ENCODE results near the gene HK1.
"Not testable (repeated sequence)": the region's sequence is repeated elsewhere in the genome, so short reads cannot be mapped to it uniquely, and the experiment has no call there.

The HK1 gene

GRCh38 chr10:69331161-69331560 is 52.9 kb downstream of the HK1 start:
- no peak for DNase-seq

DNA sequence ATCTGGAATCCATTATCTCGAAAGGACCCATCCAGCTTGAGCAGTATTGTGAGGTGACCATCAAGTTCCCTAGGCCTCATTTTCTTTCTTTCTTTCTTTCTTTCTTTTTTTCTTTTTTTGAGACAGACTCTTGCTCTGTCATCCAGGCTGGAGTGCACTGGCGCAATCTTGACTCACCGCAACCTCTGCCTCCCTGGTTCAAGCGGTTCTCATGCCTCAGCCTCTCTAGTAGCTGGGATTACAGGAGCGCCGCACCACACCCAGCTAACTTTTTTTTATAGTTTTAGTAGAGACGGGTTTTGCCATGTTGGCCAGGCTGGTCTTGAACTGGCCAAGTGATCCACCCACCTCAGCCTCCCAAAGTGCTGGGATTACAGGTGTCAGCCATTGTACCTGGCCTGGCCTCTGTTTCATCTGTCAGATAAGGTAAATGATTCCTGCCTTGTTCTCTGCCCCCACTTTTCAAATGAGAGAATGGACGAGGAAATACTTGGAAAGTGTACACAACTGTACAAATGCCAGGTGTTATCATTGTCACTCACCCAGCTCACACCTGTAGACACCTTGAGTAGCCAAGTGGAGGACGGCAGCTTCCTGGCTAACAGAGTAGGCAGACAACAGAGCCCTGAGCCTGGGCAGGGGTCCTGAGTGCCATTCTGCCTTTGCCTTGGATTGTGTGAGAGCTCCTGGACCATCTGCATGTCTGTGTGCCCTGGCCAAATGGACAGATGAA is 54.1 kb downstream of the HK1 start:
- no peak for DNase-seq

DNA sequence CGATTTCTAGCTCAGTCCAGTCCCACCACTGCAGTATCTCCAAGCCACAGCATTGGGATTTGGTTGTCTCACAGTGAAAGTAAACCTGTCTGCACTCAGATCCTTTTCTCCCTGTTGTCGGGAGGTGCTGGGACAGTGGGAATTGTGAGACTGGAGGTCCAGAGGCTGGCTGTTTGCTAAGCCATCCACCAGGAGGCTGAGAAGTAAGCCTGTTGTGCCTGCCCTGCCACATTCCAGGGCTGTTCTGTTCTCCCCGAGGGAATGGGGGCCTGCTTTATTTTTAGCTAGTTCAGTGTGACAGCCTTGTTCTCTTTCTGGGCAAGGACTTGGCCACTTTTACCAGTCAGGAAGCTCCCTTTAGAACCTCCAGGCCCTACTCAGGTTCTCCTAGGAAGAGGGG is 54.9 kb downstream of the HK1 start:
- no peak for DNase-seq

DNA sequence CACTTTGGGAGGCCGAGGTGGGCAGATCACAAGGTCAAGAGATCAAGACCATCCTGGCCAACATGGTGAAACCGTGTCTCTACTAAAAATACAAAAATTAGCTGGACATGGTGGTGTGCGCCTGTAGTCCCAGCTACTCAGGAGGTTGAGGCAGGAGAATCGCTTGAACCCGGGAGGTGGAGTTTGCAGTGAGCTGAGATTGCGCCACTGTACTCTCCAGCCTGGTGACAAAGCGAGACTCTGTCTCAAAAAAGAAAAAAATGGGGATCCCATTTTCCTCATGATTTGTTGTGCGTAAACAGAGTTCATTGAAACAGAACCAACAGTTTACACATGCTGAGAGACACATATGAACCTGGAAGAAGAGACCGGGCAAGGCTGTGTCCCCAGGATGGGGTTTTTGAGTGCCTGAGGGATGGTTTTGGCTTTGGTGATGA is 55.6 kb downstream of the HK1 start:
- DNase-seq: not testable (repeated sequence)

DNA sequence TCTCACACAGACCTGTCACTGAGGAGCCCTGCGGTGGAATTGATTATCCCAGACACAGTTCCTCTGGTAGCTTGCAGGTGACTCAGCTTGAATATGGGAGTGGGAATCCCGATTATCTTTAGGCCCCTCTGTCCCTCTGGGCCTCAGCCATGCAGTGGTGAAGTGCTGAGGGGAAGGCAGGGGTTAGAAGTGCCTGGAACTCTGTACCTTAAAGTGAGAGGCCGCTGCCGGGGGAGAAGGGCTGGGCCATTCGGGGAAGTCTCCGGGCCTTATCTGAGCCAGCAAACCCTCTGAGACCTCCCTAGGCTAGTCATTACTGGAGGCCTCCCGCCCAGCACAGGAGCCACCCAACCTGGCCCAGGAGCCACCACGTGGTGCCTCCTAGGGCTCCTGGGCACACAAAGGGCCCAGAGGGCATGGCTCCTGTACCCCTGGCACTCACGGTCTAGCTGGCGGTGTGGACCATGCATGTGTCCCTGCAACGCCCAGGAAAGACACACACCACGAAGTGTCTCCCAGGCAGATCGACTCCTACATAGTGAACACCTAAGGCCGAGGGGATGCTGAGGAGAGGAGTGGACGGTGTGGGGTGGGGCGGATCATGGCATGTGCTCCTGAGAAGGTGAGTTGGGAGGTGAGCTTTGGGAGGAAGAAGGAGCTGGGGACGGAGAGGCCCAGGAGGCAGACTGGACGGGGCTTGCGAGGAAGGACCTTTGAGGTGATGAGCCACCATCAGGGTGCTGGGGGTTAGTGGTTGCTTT is 56.2 kb downstream of the HK1 start:
- no peak for DNase-seq

DNA sequence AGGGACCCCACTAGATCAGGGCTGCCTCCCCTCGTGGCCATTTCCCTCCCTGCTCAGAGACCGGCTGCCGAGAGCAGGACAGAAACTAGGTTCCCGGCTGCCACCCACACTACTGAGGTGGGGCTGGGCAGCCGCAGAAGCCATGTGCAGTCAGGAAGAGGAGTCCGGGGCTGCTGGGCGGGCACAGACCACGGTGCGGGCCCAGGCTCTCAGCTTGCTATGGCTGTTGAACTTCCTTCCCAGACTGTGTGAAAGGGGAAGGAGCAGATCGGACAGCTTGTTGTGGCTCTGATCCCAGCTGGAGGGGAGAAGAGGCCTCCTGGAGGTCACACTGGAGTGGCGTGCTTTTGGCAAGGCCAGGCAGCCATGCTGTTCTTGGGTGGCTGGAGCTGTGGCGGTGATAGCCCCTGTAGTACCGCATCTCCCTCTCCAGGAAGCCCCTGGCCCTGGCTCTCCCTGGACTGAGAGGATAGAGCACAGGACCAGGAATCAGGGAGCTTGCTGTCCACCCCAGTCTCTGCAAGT is 56.8 kb downstream of the HK1 start:
- peak; percentile 35 for DNase-seq

- no peak for DNase-seq
Observed at GRCh38 chr10:69335613-69336012, 57.3 kb downstream of the HK1 start.

DNA sequence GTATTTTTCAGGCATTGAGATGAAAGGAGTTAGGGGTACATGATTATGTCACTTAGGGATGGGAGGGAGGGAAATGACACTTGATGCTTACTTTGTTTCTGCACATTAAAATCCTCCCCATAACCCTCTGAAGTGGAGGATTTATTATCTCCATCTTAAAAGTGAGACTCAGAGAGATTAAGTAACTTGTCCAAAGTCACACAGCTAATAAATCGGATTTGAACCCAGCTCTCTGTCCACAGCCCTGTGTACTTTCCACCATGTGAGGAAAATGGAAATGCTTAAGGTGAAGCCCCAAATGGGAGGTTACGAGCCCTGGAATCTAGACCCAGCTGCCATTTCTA is 58.6 kb downstream of the HK1 start:
- DNase-seq: no peak

- peak; percentile 18 for DNase-seq
Observed at GRCh38 chr10:69337296-69338132, 59.2 kb downstream of the HK1 start.

- no peak for DNase-seq
Observed at GRCh38 chr10:69338133-69338456, 59.8 kb downstream of the HK1 start.

- no peak for DNase-seq
Observed at GRCh38 chr10:69338547-69339450, 60.5 kb downstream of the HK1 start.

DNA sequence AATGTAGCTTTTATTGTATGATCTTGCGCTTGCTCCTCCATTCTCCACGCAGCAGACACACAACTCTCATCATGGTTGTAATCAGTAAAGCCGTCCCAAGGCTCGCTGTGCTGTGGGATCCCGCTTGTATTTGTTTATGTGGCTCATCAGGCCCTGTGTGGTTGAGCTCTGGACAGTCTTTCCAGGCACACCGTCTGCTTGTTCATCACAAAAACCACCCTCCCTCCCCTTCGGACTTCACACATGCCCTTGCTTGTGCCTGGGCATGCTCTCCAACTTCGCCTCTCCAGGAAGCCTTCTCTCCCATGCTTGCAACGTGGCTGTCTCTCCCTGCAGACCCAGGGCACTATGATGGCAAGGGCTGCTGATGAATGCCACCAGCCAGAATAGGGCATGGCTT is 62.4 kb downstream of the HK1 start:
- DNase-seq: no peak

GRCh38 chr10:69343905-69344304 is 65.6 kb downstream of the HK1 start:
- no peak for DNase-seq

DNA sequence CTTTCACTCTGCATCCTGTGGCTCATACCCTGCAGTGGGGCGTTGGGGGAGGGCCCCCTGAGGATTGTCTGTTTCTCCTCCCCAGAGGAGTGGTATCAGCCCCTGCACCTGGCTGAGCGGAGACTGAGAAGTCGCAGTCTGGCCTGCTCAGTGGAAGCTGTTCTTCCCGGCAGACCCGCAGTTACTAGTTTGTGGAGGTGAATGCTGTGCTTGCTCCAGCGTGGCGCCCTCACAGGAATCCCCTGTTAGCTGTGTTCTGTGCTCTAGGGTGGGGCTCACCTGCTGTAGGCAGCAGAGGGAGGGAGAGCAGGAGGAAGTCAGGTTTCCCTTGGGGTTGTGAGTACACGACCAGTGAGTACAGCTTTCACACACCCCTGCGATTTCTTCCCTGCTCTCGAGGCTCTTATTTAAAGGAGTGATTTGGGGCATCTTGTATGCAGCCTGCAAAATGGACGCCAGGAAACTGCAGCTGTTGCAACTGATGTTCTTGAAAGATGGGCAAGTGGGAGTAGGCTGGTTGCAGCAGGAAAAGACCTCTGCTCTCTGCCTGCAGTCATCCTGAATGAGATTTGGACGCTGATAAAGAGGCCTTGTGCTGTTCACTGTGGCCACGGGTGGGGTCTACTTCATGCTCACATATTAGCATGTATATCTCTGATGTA is 66.4 kb downstream of the HK1 start:
- peak; percentile 20 for DNase-seq

GRCh38 chr10:69345402-69345801 is 67.1 kb downstream of the HK1 start:
- no peak for DNase-seq

DNA sequence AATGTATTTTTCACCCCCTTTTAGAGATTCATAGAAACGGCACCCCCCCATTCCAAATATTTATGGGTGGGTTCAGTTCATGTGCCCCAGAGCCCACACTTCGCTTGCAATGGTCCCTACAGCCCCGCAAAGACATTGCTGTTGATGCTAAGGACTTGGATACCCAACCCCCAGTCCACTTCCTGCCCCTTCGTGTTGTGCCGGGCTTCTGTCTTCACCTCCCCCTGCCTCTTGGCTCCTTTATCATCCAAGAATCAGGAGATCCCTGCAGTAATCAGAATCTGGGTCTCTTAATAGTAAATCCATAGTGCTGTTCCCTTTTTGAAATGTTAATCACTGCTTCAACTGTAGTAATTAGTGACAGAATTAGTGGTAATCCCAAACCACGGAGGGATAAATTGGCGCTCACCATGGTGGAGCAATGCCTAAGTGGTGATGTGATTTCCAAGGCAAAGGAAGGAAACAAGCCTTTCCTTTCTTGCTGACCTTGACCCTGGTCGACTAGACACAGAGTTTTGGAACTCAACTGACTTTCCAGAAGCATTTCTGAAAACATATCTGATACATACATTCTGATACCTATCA is 67.7 kb downstream of the HK1 start:
- DNase-seq: no peak

- DNase-seq: no peak
Observed at GRCh38 chr10:69346776-69347175, 68.5 kb downstream of the HK1 start.

DNA sequence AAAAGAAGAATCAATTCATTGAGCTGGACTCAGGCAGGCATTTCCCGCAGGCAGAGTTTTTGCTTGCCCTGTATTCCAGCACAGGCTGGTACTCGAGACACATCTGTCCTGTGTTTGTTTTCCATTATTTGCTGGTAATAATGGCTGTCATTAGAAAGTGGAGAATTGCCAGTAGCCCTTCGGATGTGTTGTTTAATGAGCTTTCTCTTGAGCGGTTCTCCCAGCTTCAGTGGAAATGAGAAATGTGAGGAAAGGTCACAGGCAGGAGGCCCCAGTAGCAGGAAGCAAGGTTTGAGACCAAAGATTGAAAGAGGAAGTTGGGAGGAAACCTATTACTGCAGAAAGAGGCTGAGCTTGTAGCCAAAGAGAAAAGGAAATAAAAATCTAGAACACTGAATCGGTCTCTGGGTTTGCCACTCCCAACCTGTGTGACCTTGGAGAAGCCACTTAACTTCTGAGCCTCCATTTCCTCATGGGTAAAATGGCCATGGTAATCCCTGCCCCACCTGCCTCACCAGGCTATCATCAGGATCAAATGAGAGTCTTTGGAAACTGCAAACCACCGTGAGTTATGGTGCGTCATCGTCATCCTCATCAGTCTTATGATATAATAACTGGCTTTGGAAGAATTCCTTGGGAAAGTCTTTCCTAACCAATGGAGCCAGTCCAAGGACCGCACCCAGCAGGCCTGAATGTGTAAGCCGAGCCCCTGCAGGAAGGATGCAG is 70.7 kb downstream of the HK1 start:
- no peak for DNase-seq

- DNase-seq: no peak
Observed at GRCh38 chr10:69349542-69349888, 71.2 kb downstream of the HK1 start.

- DNase-seq: no peak
Observed at GRCh38 chr10:69351589-69351988, 73.3 kb downstream of the HK1 start.

All from CD4-positive, alpha-beta T cell treated with Interferon gamma for 1 hour (primary cell).